OCI-LY3 (cell line): ENCODE measurements around the gene COMT.

Experiments used
- CTCF ChIP-seq: fragments of 200-600, 300-600 bp; sonication (generic); IDR thresholded peaks from 2 replicates; pipeline ENCODE4 v1.5.1; 2014; ENCODE audit warnings: antibody characterized with exemption, low read length, low read depth
- EZH2phosphoT487 ChIP-seq: fragments of 200-600 bp; shearing (Covaris generic); IDR thresholded peaks from 2 replicates; pipeline ENCODE4 v1.6.1; 2018; ENCODE audit warnings: antibody characterized with exemption, mixed run types, low read depth

DNA sequence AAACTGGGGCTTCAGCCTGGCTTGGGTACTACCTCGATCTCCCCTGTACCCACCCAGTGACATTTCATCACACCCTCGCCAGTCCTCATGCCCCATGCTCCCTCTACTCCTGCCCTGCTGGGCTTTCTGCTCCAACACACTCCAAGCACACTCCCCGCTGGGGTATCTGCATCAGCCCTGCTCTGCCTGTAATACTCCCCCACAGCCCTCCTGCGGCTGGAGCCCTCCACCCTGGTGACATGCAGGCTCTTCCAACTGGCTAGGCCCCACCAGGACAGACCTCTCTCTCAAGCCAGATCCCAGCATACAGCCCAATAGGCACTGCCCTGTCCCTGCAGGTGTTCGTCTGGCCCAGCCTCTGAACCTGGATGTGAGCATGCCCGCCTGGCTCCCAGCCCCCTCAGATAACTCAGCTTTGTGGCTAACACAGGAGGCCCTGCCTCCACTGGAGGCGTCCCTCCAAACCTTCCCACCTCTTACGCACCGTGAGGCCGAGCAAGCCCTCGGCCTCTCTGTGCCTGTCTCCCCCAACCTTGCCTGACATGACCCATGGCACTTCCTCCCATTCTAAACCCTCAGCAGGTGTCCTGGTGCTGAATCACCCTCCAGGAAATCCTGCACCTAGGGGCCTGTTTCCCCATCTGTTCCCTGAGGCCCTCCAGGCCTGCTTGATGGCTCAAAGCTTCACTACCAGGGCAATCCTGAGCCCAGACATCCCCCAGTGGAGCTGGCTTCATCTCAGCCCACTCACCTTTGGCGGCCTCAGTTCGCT is 33.5 kb downstream of the COMT start:
- TF ChIP-seq CTCF (no peak), EZH2phosphoT487 (no peak)
